HG03108 (cell line): Measurements from ENCODE around the gene ZNF205.

Source experiments
- ATAC-seq: cut with Tn5 transposase; IDR thresholded peaks from one replicate; pipeline ENCODE4 v1.9.1; 2021; ENCODE audit warnings: moderate library complexity; ENCODE audit not compliant: unreplicated experiment

ZNF205 gene

GRCh38 chr16:3101018-3101840 is 11.2 kb upstream of the ZNF205 start:
- ATAC-seq = no peak

GRCh38 chr16:3101841-3102470 is 10.4 kb upstream of the ZNF205 start:
- ATAC-seq = no peak

- ATAC-seq = peak; percentile 70
Observed at GRCh38 chr16:3106205-3106928, 6.0 kb upstream of the ZNF205 start.

GRCh38 chr16:3112881-3113574 is 642 bp downstream of the ZNF205 start:
- ATAC-seq = no peak

- ATAC-seq = no peak
Observed at GRCh38 chr16:3113765-3114479, 1.5 kb downstream of the ZNF205 start.

GRCh38 chr16:3115003-3115402 is 2.6 kb downstream of the ZNF205 start:
- no peak for ATAC-seq

- no peak for ATAC-seq
Observed at GRCh38 chr16:3115561-3115960, 3.2 kb downstream of the ZNF205 start.

- ATAC-seq = no peak
Observed at GRCh38 chr16:3118204-3118790, 5.9 kb downstream of the ZNF205 start.

- no peak for ATAC-seq
Observed at GRCh38 chr16:3118846-3119245, 6.5 kb downstream of the ZNF205 start.

- ATAC-seq = no peak
Observed at GRCh38 chr16:3119286-3119685, 6.9 kb downstream of the ZNF205 start.

GRCh38 chr16:3119701-3120408 is 7.5 kb downstream of the ZNF205 start:
- no peak for ATAC-seq

- ATAC-seq = no peak
Observed at GRCh38 chr16:3120435-3120834, 8.0 kb downstream of the ZNF205 start.

GRCh38 chr16:3121851-3122467 is 9.6 kb downstream of the ZNF205 start:
- no peak for ATAC-seq

GRCh38 chr16:3122926-3123570 is 10.7 kb downstream of the ZNF205 start:
- no peak for ATAC-seq

GRCh38 chr16:3123986-3124886 is 11.8 kb downstream of the ZNF205 start:
- ATAC-seq = peak; percentile 84

- ATAC-seq = no peak
Observed at GRCh38 chr16:3127745-3128144, 15.4 kb downstream of the ZNF205 start.
